SK-N-SH (cell line): ENCODE results near the gene ABCA4. TPM values are rescaled to one million over a fixed set of nuclear protein-coding genes. Genes with fewer than 3 reads are reported as not detected.

ENCODE experiments used
- CTCF ChIA-PET: fragments of 300-600, 350-600 bp; formaldehyde crosslinking; extraction: SDS; loops from one replicate; lab custom pipeline; 2021; lab: Yijun Ruan, JAX
- POLR2A ChIA-PET: fragments of 350-600 bp; sonication (Branson Sonifier 250); formaldehyde crosslinking; extraction: SDS; loops from one replicate; lab custom pipeline; 2020; ENCODE audit warnings: antibody characterized with exemption, inconsistent platforms; lab: Yijun Ruan, JAX
- DNase-seq: peaks from one replicate; pipeline ENCODE4 v3.0.0; 2012
- H2AFZ ChIP-seq: fragments of 200-600 bp; sonication (generic); 2 replicates; pipeline ENCODE4 v1.8.1; 2016; ENCODE audit warnings: antibody characterized with exemption, mild to moderate bottlenecking, low read depth
- H3F3A ChIP-seq: fragments of 200-600 bp; sonication (generic); replicated peaks from 2 replicates; pipeline ENCODE3; 2016; ENCODE audit warnings: antibody characterized with exemption, mild to moderate bottlenecking; ENCODE audit not compliant: insufficient read depth
- H3K27ac ChIP-seq, 2 experiments: fragments of 200-500 bp in 1 of 2; fragments of 200-600 bp in 1 of 2; sonication (Bioruptor generic) in 1 of 2; sonication (generic), shearing (Covaris generic) in 1 of 2; 2 replicates each; pipeline versions ENCODE4 v1.5.1 to v1.6.1; 2014 to 2016; ENCODE audit warnings: low read depth in 2 of 2, inconsistent platforms in 1 of 2, low read length in 1 of 2, mild to moderate bottlenecking in 1 of 2, mixed read lengths in 1 of 2
- H3K27me3 ChIP-seq: fragments of 200-600 bp; sonication (generic), shearing (Covaris generic); 2 replicates; pipeline ENCODE4 v1.6.1; 2016; ENCODE audit warnings: mixed run types; ENCODE audit not compliant: insufficient read depth
- H3K36me3 ChIP-seq, 2 experiments: fragments of 200-500 bp in 1 of 2; fragments of 200-600 bp in 1 of 2; sonication (Bioruptor generic) in 1 of 2; sonication (generic) in 1 of 2; replicated peaks in 1 of 2; 2 replicates each; pipeline versions ENCODE3 to v1.5.1; 2014 to 2016; ENCODE audit warnings: low read length in 1 of 2, mild to moderate bottlenecking in 1 of 2; ENCODE audit not compliant: insufficient read depth in 2 of 2, control insufficient read depth in 1 of 2
- H3K4me1 ChIP-seq, 2 experiments: fragments of 200-500 bp in 1 of 2; fragments of 200-600 bp in 1 of 2; sonication (Bioruptor generic) in 1 of 2; sonication (generic), shearing (Covaris generic) in 1 of 2; 2 replicates each; pipeline versions ENCODE4 v1.5.1 to v1.6.1; 2014 to 2016; ENCODE audit warnings: low read depth in 1 of 2, low read length in 1 of 2, mixed run types in 1 of 2; ENCODE audit not compliant: insufficient read depth in 2 of 2, control insufficient read depth in 1 of 2
- H3K4me2 ChIP-seq: fragments of 200-600 bp; sonication (generic), shearing (Covaris generic); 2 replicates; pipeline ENCODE4 v1.6.1; 2017; ENCODE audit warnings: mixed run types
- H3K4me3 ChIP-seq, 2 experiments: fragments of 200-500 bp in 1 of 2; fragments of 200-600 bp in 1 of 2; sonication (Bioruptor generic) in 1 of 2; sonication (generic), shearing (Covaris generic) in 1 of 2; 2 replicates each; pipeline versions ENCODE4 v1.5.1 to v1.8.1; 2014 to 2016; ENCODE audit warnings: low read depth in 2 of 2, inconsistent platforms in 1 of 2, low read length in 1 of 2, mild to moderate bottlenecking in 1 of 2, mixed read lengths in 1 of 2, moderate library complexity in 1 of 2
- H3K79me2 ChIP-seq: fragments of 200-600 bp; sonication (generic); 2 replicates; pipeline ENCODE4 v1.8.1; 2017; ENCODE audit warnings: mild to moderate bottlenecking; ENCODE audit not compliant: insufficient read depth
- H3K9ac ChIP-seq: fragments of 200-600 bp; sonication (generic); 2 replicates; pipeline ENCODE4 v1.6.1; 2017; ENCODE audit warnings: mixed run types
- H3K9me2 ChIP-seq: fragments of 200-600 bp; sonication (generic); 2 replicates; pipeline ENCODE4 v1.6.1; 2017; ENCODE audit warnings: mixed run types
- H3K9me3 ChIP-seq: fragments of 200-600 bp; sonication (generic); 2 replicates; pipeline ENCODE4 v1.6.1; 2017; ENCODE audit warnings: mixed run types, mild to moderate bottlenecking, moderate library complexity
- H4K20me1 ChIP-seq: fragments of 200-600 bp; sonication (generic); 2 replicates; pipeline ENCODE4 v1.6.1; 2017; ENCODE audit warnings: mild to moderate bottlenecking, mixed run types; ENCODE audit not compliant: insufficient read depth
- ELF1 ChIP-seq: IDR thresholded peaks from 2 replicates; pipeline ENCODE4 v1.4.0; 2012
- EP300 ChIP-seq, 2 experiments: IDR thresholded peaks; 2 replicates each; pipeline versions ENCODE4 v1.4.0 to v1.6.1; 2012; ENCODE audit warnings: borderline replicate concordance in 1 of 2, low read depth in 1 of 2, low read length in 1 of 2
- EZH2phosphoT487 ChIP-seq: fragments of 200-600 bp; sonication (generic); IDR thresholded peaks from 2 replicates; pipeline ENCODE4 v1.6.1; 2017; ENCODE audit warnings: low read depth, mixed run types, mild to moderate bottlenecking, antibody characterized with exemption, moderate library complexity, borderline replicate concordance
- FOSL2 ChIP-seq: IDR thresholded peaks from 2 replicates; pipeline ENCODE4 v1.4.0; 2012; ENCODE audit warnings: low read depth, mild to moderate bottlenecking, moderate library complexity, borderline replicate concordance
- FOXJ3 ChIP-seq: sonication (generic); formaldehyde crosslinking; IDR thresholded peaks from 2 replicates; pipeline ENCODE4 v1.5.1; 2020; ENCODE audit warnings: mild to moderate bottlenecking, missing genetic modification reagents
- GATA2 ChIP-seq: sonication (generic); formaldehyde crosslinking; IDR thresholded peaks from 2 replicates; pipeline ENCODE4 v1.5.0; 2020; ENCODE audit warnings: mild to moderate bottlenecking, missing genetic modification reagents
- IRF3 ChIP-seq: fragments of 150-350 bp; IDR thresholded peaks from 2 replicates; pipeline ENCODE4 v1.6.1; 2016; ENCODE audit warnings: mild to moderate bottlenecking, low read depth, low read length
- PBX3 ChIP-seq: IDR thresholded peaks from 2 replicates; pipeline ENCODE4; 2012
- POLR2AphosphoS5 ChIP-seq: IDR thresholded peaks from 2 replicates; pipeline ENCODE4 v1.6.1; 2012; ENCODE audit warnings: low read depth, low read length
- RXRA ChIP-seq: IDR thresholded peaks from 2 replicates; pipeline ENCODE4 v1.4.0; 2012; ENCODE audit warnings: low read depth, mild to moderate bottlenecking, borderline replicate concordance
- SIN3A ChIP-seq: IDR thresholded peaks from 2 replicates; pipeline ENCODE4 v1.6.1; 2012; ENCODE audit warnings: low read depth, mild to moderate bottlenecking, low read length, moderate library complexity, borderline replicate concordance
- SMC3 ChIP-seq: IDR thresholded peaks from 2 replicates; pipeline ENCODE4 v1.6.1; 2012; ENCODE audit warnings: low read depth, low read length, improper control_type of control experiment
- TEAD4 ChIP-seq: IDR thresholded peaks from 2 replicates; pipeline ENCODE4 v1.4.0; 2012; ENCODE audit warnings: mild to moderate bottlenecking, borderline replicate concordance; ENCODE audit not compliant: insufficient read depth
- YY1 ChIP-seq: IDR thresholded peaks from 2 replicates; pipeline ENCODE4 v1.4.0; 2012; ENCODE audit warnings: low read depth, mild to moderate bottlenecking
- ZBTB33 ChIP-seq: IDR thresholded peaks from 2 replicates; pipeline ENCODE4 v1.4.0; 2012; ENCODE audit warnings: low read depth, borderline replicate concordance
- WGBS: methylation state at CpG from one replicate; pipeline ENCODE4 v1.1.6; 2017; ENCODE audit warnings: low lambda C conversion rate; 5-methylcytosine and 5-hydroxymethylcytosine counted together
- polyA plus RNA-seq, 3 experiments: library from polyadenylated mRNA; depleted of rRNA; stranded (reverse); fragments of >200 nt; gene quantifications; 2 replicates each; pipeline ENCODE4 v1.2.3, GENCODE V29; 2012

The ABCA4 gene
- polyA plus RNA-seq, 1 of the 3 experiments (the other 2 are of a cell fraction): 0.03 TPM

GRCh38 chr1:94107141-94107540 lies 13.8 kb downstream of the ABCA4 start:
- Histone ChIP-seq H2AFZ (no peak overlapping the region), H3K4me2 (no peak overlapping the region), H3F3A (no peaks in the 10 kb centered on the region), H3K27ac (no peak overlapping the region), H3K9ac (no peak overlapping the region), H3K9me2 (no peaks in the 10 kb centered on the region), H3K27me3 (no peaks in the 10 kb centered on the region), H3K36me3 (no peaks in the 10 kb centered on the region), H3K4me3 (no peak overlapping the region), H3K4me1 (no peaks in the 10 kb centered on the region), H3K9me3 (no peaks in the 10 kb centered on the region), H3K79me2 (no peaks in the 10 kb centered on the region), H4K20me1 (no peaks in the 10 kb centered on the region)
- DNase-seq: no peak
- CTCF ChIA-PET: interaction anchor here (0.9 kb wide), 1 partner anchor 68 kb away, joined by 3 read pairs; no protein-coding TSS in a partner anchor
- POLR2A ChIA-PET: no interaction called here
- TF ChIP-seq FOXJ3 (no peak), YY1 (no peak), EP300 (IDR thresholded peaks at IDR 0.05; ENCODE audit: borderline replicate concordance in 1 of 2, low read depth in 1 of 2, low read length in 1 of 2) (no peak), POLR2AphosphoS5 (no peak), FOSL2 (no peak), GATA2 (no peak), ELF1 (no peak), EZH2phosphoT487 (no peak), IRF3 (no peak), ZBTB33 (no peak), PBX3 (no peak), SIN3A (no peak)
- WGBS: 70% methylated on average over 6 of the region's 6 CpGs

GRCh38 chr1:94106716-94107115 lies 14.2 kb downstream of the ABCA4 start:
- WGBS: 72% methylated on average over 8 of the region's 8 CpGs
- no peaks in the 10 kb centered on the region for H4K20me1 ChIP-seq
- H3K27ac ChIP-seq: no peak overlapping the region
- H3K9ac ChIP-seq: no peak overlapping the region
- H3K4me2 ChIP-seq: no peak overlapping the region
- DNase-seq: no peak
- H3K27me3 ChIP-seq: no peaks in the 10 kb centered on the region
- CTCF ChIA-PET: interaction anchor here (0.9 kb wide), 1 partner anchor 67 kb away, joined by 3 read pairs; no protein-coding TSS in a partner anchor
- peaks cover 0 to 3% of the 10 kb centered on the region in 2 experiments; a peak in 1 of 4 replicates for H3K4me1 ChIP-seq
- H3K36me3 ChIP-seq: no peaks in the 10 kb centered on the region
- no peaks in the 10 kb centered on the region for H3F3A ChIP-seq
- POLR2A ChIA-PET: no interaction called here
- no peak for TF ChIP-seq FOXJ3
- no peak for TF ChIP-seq EZH2phosphoT487
- TF ChIP-seq TEAD4: no peak
- no peak for TF ChIP-seq SMC3
- no peak for TF ChIP-seq RXRA
- no peaks in the 10 kb centered on the region for H3K9me3 ChIP-seq
- H3K79me2 ChIP-seq: no peaks in the 10 kb centered on the region
- no peak overlapping the region for H2AFZ ChIP-seq
- no peaks in the 10 kb centered on the region for H3K9me2 ChIP-seq
- H3K4me3 ChIP-seq: no peak overlapping the region
